PFSK-1 (cell line): ENCODE results near the gene MYO1E.

ENCODE experiments used
- FOXP2 ChIP-seq: optimal IDR thresholded peaks from 2 replicates; pipeline ENCODE3; 2011; ENCODE audit warnings: borderline replicate concordance, control low read depth, inconsistent platforms; ENCODE audit not compliant: insufficient read depth; ENCODE audit errors: extremely low read length, extremely low read depth
- POLR2AphosphoS5 ChIP-seq: IDR thresholded peaks from 2 replicates; pipeline ENCODE4 v1.6.1; 2012; ENCODE audit warnings: low read depth, mild to moderate bottlenecking, control low read depth, low read length, moderate library complexity
- REST ChIP-seq, 2 experiments: IDR thresholded peaks; 2 replicates each; pipeline versions ENCODE4 v1.6.1 to v1.8.0; 2011 to 2012; ENCODE audit warnings: low read depth in 2 of 2, low read length in 2 of 2, control low read depth in 1 of 2, inconsistent platforms in 1 of 2, mild to moderate bottlenecking in 1 of 2, moderate library complexity in 1 of 2; ENCODE audit not compliant: insufficient read depth in 1 of 2
- SIN3A ChIP-seq: IDR thresholded peaks from 2 replicates; pipeline ENCODE4 v1.6.1; 2012; ENCODE audit warnings: mild to moderate bottlenecking, low read length, moderate library complexity, borderline replicate concordance; ENCODE audit not compliant: insufficient read depth
- TAF1 ChIP-seq: IDR thresholded peaks from 2 replicates; pipeline ENCODE4 v1.6.1; 2012; ENCODE audit warnings: low read length, control low read depth, borderline replicate concordance; ENCODE audit not compliant: insufficient read depth

Gene MYO1E

GRCh38 chr15:59405079-59405478, 32.4 kb upstream of the MYO1E start:
- no peak for TF ChIP-seq POLR2AphosphoS5
- TF ChIP-seq SIN3A = no peak
- TF ChIP-seq FOXP2 = no peak
- no peak for TF ChIP-seq TAF1
- no peak for TF ChIP-seq REST (IDR thresholded peaks at IDR 0.05; ENCODE audit: insufficient read depth in 1 of 2, low read depth in 2 of 2, low read length in 2 of 2)

GRCh38 chr15:59401824-59402569, 29.3 kb upstream of the MYO1E start:
- no peak for TF ChIP-seq TAF1
- no peak for TF ChIP-seq SIN3A
- no peak for TF ChIP-seq FOXP2
- no peak for TF ChIP-seq REST (IDR thresholded peaks at IDR 0.05; ENCODE audit: insufficient read depth in 1 of 2, low read depth in 2 of 2, low read length in 2 of 2)
- no peak for TF ChIP-seq POLR2AphosphoS5

- TF ChIP-seq TAF1 (no peak), POLR2AphosphoS5 (no peak), REST (IDR thresholded peaks at IDR 0.05; ENCODE audit: insufficient read depth in 1 of 2, low read depth in 2 of 2, low read length in 2 of 2) (no peak), FOXP2 (no peak), SIN3A (no peak)
Measured at GRCh38 chr15:59400103-59400813, 27.6 kb upstream of the MYO1E start.

- no peak for TF ChIP-seq TAF1
- TF ChIP-seq REST (IDR thresholded peaks at IDR 0.05; ENCODE audit: insufficient read depth in 1 of 2, low read depth in 2 of 2, low read length in 2 of 2) = no peak
- no peak for TF ChIP-seq SIN3A
- no peak for TF ChIP-seq POLR2AphosphoS5
- no peak for TF ChIP-seq FOXP2
Measured at GRCh38 chr15:59399465-59400102, 26.9 kb upstream of the MYO1E start.
